VCaP (cell line): Measurements from ENCODE around the gene FGF8.

Experiments
- H3K27ac ChIP-seq: fragments of 450-650 bp; 2 replicates; pipeline ENCODE4 v1.5.1; 2017
- TF ChIP-seq, protein P1 (sequence below): fragments of 450-650 bp; conservative IDR thresholded peaks from 2 replicates; pipeline ENCODE4 v1.5.1; 2017; ENCODE audit warnings: mild to moderate bottlenecking, moderate library complexity

Gene FGF8

DNA sequence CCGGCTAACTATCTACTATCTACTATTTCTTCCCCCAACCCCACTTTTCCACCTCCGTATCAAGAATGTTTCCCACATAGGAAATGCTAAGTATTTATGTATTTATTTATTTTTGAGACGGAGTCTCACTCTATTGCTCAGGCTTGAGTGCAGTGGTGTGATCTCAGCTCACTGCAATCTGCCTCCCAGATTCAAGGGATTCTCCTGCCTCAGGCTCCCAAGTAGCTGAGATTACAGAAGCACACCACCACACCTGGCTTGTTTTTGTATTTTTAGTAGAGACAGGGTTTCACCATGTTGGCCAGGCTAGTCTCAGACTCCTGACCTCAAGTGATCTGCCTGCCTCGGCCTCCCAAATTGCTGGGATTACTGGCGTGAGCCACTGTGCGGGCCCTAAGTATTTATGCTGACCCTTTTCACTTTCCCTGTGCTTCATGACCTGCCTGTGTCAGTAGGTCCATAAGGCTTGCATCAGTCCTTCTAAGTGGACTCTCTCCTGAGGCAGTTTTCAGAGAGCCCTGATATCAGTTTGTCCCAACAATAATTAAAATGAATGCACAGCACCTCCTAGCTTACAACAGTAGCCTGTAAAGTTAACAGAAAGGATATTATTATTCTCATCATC is 55.2 kb downstream of the FGF8 start:
- TF ChIP-seq, protein P1, sequence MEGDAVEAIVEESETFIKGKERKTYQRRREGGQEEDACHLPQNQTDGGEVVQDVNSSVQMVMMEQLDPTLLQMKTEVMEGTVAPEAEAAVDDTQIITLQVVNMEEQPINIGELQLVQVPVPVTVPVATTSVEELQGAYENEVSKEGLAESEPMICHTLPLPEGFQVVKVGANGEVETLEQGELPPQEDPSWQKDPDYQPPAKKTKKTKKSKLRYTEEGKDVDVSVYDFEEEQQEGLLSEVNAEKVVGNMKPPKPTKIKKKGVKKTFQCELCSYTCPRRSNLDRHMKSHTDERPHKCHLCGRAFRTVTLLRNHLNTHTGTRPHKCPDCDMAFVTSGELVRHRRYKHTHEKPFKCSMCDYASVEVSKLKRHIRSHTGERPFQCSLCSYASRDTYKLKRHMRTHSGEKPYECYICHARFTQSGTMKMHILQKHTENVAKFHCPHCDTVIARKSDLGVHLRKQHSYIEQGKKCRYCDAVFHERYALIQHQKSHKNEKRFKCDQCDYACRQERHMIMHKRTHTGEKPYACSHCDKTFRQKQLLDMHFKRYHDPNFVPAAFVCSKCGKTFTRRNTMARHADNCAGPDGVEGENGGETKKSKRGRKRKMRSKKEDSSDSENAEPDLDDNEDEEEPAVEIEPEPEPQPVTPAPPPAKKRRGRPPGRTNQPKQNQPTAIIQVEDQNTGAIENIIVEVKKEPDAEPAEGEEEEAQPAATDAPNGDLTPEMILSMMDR, result no peak
- H3K27ac ChIP-seq, result no peak overlapping the region
